Measurements from ENCODE around the gene C11orf68.

GRCh38 chr11:65937766-65938165 is 18.9 kb upstream of the C11orf68 start:
- TF ChIP-seq CTCF (IDR thresholded peaks at IDR 0.05; ENCODE audit: insufficient read depth, low read depth, low read length): no peak
- TF ChIP-seq EZH2 (IDR thresholded peaks at IDR 0.05; ENCODE audit: insufficient read depth, low read length): no peak
